IPS-20b (cell line): ENCODE results near the gene MUC7.

Experiments used
- H3K27ac ChIP-seq: one replicate; pipeline ENCODE4 v1.5.1; 2013; ENCODE audit warnings: low read length
- H3K27me3 ChIP-seq: 2 replicates; pipeline ENCODE4 v1.6.1; 2013; ENCODE audit warnings: mild to moderate bottlenecking, low read length, inconsistent platforms; ENCODE audit not compliant: insufficient read depth
- H3K36me3 ChIP-seq: 2 replicates; pipeline ENCODE4 v1.6.1; 2013; ENCODE audit warnings: low read depth, mild to moderate bottlenecking, inconsistent platforms, low read length, moderate library complexity; ENCODE audit not compliant: insufficient read depth
- H3K4me1 ChIP-seq: 2 replicates; pipeline ENCODE4 v1.6.1; 2013; ENCODE audit warnings: mild to moderate bottlenecking, control low read depth, inconsistent platforms, low read length, moderate library complexity; ENCODE audit not compliant: insufficient read depth
- H3K4me3 ChIP-seq: 2 replicates; pipeline ENCODE4 v1.5.1; 2013; ENCODE audit warnings: mild to moderate bottlenecking, low read length, inconsistent platforms
- H3K9ac ChIP-seq: 2 replicates; pipeline ENCODE4 v1.6.1; 2013; ENCODE audit warnings: low read depth, mild to moderate bottlenecking, inconsistent platforms, low read length, moderate library complexity
- H3K9me3 ChIP-seq: 2 replicates; pipeline ENCODE4 v1.6.1; 2013; ENCODE audit warnings: mild to moderate bottlenecking, low read depth, low read length, inconsistent platforms; ENCODE audit not compliant: insufficient read depth

Gene MUC7

DNA sequence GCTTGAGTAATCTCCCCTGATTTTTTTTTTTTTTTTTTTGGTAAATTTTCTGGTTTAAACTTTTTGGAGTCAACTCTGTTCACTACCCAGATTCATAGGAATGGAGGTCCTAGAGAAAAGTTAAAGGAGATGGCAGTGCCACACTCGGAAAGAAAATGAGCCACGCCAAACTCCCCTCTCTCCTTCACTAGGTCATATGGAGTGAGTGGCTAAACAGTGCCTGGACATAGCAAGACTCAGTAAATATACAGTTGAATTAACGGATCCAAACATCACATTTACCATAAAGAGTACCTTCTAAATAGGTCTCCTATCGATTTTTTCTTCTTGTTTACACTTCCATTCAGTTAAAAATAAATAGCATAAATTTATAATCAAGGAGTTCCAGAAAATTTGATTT lies 32.7 kb downstream of the MUC7 start:
- H3K4me3 ChIP-seq, result no peak overlapping the region
- H3K27me3 ChIP-seq, result no peaks in the 10 kb centered on the region; the same call in 1 of the 2 replicates
- H3K9me3 ChIP-seq, result no peaks in the 10 kb centered on the region
- H3K36me3 ChIP-seq, result no peaks in the 10 kb centered on the region
- no peaks in the 10 kb centered on the region for H3K4me1 ChIP-seq
- H3K9ac ChIP-seq, result no peak overlapping the region
- H3K27ac ChIP-seq, result no peak overlapping the region

DNA sequence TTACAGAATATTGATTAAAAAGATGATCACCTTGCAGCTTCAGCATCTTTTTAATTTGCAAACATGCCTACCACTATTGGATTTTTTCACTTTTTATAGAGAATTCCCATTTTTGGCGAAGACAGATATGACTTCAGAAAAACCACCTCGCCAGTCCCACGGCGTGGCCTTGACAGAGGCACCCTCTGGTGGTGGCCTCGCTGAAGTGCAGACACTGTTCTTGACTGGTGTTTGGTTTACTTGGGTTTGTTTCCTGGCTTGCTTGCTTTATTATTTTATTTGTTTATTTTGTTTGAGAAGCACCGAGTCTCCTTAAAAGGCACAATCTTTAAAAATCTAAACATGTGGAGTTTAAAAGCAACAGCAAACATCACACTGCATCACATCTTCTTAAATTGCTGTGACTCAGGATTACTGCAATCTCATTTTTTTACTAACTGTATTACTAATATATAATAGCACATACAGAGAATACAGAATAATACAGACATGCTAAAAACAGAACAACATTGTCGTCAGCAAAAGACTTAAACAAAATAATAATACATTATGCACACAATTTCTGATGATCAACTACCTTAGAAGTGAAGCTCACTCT lies 33.3 kb downstream of the MUC7 start:
- H3K9ac ChIP-seq, result no peak overlapping the region
- no peak overlapping the region for H3K4me3 ChIP-seq
- no peaks in the 10 kb centered on the region for H3K36me3 ChIP-seq
- no peaks in the 10 kb centered on the region for H3K9me3 ChIP-seq
- H3K27me3 ChIP-seq, result no peaks in the 10 kb centered on the region; the same call in 1 of the 2 replicates
- no peaks in the 10 kb centered on the region for H3K4me1 ChIP-seq
- H3K27ac ChIP-seq, result no peak overlapping the region

DNA sequence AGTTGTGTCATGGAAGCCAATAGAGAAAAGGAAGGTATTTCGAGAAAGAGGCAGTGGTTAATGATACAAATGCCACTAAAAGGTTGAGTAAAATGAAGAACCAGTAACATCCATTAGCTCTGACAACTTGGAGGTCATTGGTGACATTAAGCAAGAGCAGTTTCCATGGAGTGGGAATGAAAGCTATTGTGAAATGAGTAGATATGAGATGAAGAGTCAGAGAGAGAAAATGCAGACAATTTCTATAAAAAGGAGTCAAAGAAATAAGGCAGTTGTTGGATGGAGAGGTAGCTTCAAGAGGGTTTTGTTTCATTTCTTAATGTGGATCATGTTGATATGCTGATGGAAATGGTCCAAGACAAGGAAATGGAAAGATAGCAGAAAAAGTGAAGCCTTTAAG lies 36.8 kb downstream of the MUC7 start:
- Histone ChIP-seq H3K4me3 (no peak overlapping the region), H3K27ac (no peak overlapping the region), H3K9me3 (no peaks in the 10 kb centered on the region), H3K4me1 (no peaks in the 10 kb centered on the region), H3K27me3 (no peaks in the 10 kb centered on the region; the same call in 1 of the 2 replicates), H3K36me3 (no peaks in the 10 kb centered on the region), H3K9ac (no peak overlapping the region)

DNA sequence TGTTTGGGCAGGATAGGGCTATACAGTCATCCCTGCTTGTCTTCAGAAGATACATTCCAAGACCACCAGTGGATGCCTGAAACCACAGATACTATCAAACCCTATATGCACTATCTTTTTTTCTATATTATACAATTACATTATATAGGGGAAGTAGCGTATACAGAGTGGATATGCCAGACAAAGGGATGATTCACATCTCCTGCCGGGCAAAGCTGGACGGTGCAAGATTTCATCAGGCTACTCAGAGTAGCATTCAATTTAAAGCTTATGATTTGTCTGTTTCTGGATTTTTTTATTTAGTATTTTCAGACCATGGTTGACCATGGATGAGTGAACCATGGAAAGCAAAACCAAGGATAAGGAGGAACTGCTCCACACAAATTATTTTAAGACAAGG lies 39.4 kb downstream of the MUC7 start:
- Histone ChIP-seq H3K27me3 (no peaks in the 10 kb centered on the region; the same call in 1 of the 2 replicates), H3K4me1 (no peaks in the 10 kb centered on the region), H3K4me3 (no peak overlapping the region), H3K27ac (no peak overlapping the region), H3K36me3 (no peaks in the 10 kb centered on the region), H3K9ac (no peak overlapping the region), H3K9me3 (no peaks in the 10 kb centered on the region)

DNA sequence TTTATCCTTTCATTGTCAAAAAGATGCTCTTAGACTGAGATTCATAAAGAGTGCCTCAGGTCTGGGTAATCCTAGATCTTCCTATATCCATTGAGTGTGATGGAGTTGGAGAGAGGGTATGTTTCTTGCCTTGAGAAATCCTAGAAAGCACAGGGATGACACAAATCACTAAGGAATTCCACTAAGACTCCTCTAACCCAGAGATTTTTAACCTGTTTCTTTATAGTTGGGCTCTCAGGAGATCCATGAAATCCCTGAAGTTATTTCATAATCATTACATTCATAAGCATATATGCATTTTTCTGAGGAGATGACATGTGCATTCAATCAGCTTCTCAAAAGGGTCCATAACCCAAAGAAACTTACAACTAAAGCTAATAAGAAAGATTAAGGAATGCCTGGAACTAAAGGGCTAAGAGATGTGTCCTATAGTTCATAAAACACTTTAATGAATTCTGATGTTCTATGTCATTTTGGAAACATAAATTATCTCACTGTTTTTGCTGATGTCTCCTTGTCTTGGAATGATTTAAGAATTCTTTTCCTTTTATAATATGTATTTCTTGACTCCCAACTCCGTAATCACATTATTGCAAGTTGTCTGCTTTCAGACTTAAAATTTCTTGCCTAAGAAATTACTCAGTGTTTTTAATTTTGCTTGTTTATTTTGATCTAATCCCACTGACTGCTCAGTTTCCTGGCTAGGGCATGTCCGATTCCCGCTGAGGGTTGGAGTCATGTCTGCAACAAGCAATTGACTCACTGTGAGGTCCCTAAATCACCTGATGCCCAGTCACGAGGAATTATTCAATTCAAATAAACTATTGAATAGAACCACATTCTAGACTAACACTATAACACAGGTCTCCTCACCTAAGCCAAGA lies 43.6 kb downstream of the MUC7 start:
- no peak overlapping the region for H3K27ac ChIP-seq
- H3K9ac ChIP-seq, result no peak overlapping the region

DNA sequence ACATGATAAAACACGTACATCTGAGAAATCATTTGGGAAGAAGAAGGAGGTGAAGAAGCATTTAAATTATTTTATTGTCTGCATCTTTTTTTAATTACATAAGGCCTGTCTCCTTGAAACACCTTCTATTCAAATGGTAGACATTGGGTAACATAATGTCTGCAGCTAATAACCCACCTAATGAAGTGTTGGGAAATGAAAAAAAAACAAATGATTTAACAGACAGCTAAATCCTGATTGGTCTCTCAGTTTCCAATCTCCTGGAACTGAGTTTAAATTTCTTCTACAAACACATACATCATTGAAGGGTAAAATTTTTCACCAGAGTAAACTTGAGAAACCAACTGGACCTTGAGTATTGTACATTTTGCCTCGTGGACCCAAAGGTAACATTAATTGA lies 46.3 kb downstream of the MUC7 start, which contains the start of gene AMTN:
Gene AMTN, plus strand, starts transcription at position 301 of the 400 bp plus-strand sequence. CDS start 209 bp downstream, outside the sequence.
- Histone ChIP-seq H3K9me3 (no peaks in the 10 kb centered on the region), H3K4me3 (no peak within 1 kb of the TSS), H3K9ac (no peak within 1 kb of the TSS), H3K27ac (no peak within 1 kb of the TSS), H3K27me3 (no peaks in the 10 kb centered on the region), H3K36me3 (no peaks in the 10 kb centered on the region), H3K4me1 (no peaks in the 10 kb centered on the region)

More for the DNA sequence above, 43.6 kb downstream of the MUC7 start:
- Histone ChIP-seq H3K4me3 (no peak overlapping the region), H3K9me3 (no peaks in the 10 kb centered on the region), H3K4me1 (no peaks in the 10 kb centered on the region), H3K36me3 (no peaks in the 10 kb centered on the region), H3K27me3 (no peaks in the 10 kb centered on the region)

DNA sequence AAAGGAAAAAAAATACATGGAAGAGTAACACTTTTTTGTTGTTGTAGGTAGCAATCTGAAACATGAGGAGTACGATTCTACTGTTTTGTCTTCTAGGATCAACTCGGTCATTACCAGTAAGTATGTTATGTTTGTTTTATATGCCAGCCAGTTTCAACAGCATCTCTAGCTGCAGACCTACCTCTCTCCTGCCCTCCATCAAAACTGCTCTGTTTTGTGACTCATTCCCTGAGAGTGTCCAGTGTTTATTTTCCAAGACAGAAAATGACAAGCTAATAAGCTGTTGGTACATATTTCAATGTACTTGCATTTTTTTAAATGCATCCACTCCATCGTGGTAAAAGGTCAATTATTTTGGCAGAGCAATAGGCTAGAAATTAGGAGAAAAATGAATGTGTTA lies 46.7 kb downstream of the MUC7 start:
- Histone ChIP-seq H3K9ac (no peak overlapping the region), H3K4me3 (no peak overlapping the region), H3K27ac (no peak overlapping the region), H3K36me3 (no peaks in the 10 kb centered on the region), H3K4me1 (no peaks in the 10 kb centered on the region), H3K9me3 (no peaks in the 10 kb centered on the region), H3K27me3 (no peaks in the 10 kb centered on the region)

DNA sequence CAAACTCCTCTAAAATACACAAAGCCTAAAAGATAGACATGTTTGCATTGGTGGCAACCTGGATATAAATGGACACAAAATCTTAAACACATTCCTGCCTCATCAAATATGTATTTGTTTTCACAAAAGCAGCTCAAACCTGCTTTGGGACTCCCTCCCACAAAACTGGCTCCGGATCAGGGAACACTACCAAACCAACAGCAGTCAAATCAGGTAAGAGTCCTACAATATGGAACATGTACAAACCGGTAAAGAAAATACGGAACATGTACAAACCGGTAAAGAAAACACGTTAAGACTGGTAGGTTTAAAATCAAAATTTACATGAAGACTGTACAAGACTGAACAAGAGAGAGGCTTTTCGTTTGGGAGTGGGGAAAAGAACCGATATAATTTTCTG lies 50.6 kb downstream of the MUC7 start:
- Histone ChIP-seq H3K36me3 (no peaks in the 10 kb centered on the region), H3K27me3 (no peaks in the 10 kb centered on the region), H3K27ac (no peak overlapping the region), H3K9ac (no peak overlapping the region), H3K9me3 (no peaks in the 10 kb centered on the region), H3K4me3 (no peak overlapping the region), H3K4me1 (no peaks in the 10 kb centered on the region)

DNA sequence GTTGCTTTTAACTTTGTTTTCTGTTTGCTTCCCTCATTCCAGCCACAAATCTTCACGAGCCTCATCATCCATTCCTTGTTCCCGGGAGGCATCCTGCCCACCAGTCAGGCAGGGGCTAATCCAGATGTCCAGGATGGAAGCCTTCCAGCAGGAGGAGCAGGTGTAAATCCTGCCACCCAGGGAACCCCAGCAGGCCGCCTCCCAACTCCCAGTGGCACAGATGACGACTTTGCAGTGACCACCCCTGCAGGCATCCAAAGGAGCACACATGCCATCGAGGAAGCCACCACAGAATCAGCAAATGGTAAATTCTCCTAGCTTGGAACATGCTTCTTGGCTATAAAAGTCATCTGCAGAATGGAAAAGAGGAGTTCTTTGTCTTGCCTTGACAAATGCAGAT lies 59.0 kb downstream of the MUC7 start:
- Histone ChIP-seq H3K27ac (no peak overlapping the region), H3K9me3 (no peaks in the 10 kb centered on the region), H3K36me3 (no peaks in the 10 kb centered on the region), H3K27me3 (no peaks in the 10 kb centered on the region), H3K4me3 (no peak overlapping the region), H3K9ac (no peak overlapping the region), H3K4me1 (no peaks in the 10 kb centered on the region)

DNA sequence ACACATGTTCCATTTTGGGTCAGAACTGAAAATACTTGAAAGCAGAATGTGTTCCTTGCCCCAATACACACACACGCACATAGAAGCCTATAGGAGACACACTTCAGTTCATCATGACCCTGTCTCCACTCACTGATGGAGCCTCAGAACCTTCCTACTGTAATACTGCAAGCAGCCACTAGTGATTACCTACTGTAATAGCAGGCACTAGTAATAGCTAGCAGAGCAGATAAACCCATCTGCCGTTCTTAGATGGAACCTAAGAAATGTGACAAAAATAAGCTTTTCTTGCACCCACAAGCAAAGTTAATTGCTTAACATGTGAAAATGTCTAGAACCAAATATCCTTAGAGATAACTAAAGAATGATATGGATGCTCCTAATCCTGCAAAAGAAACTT lies 60.0 kb downstream of the MUC7 start:
- no peaks in the 10 kb centered on the region for H3K9me3 ChIP-seq
- H3K27me3 ChIP-seq, result no peaks in the 10 kb centered on the region
- no peaks in the 10 kb centered on the region for H3K36me3 ChIP-seq
- no peak overlapping the region for H3K4me3 ChIP-seq
- H3K4me1 ChIP-seq, result no peaks in the 10 kb centered on the region
- no peak overlapping the region for H3K27ac ChIP-seq
- no peak overlapping the region for H3K9ac ChIP-seq
